IMR-90 (cell line): ENCODE measurements around the gene DCP1A. TPM values are rescaled to one million over a fixed set of nuclear protein-coding genes. Genes with fewer than 3 reads are reported as not detected.

ENCODE experiments used
- ATAC-seq: fragments of 200-7000 bp; cut with Tn5 transposase; 2 replicates; pipeline ENCODE4 v1.9.1; 2020; ENCODE audit warnings: low read depth, mild to moderate bottlenecking, moderate library complexity
- BruUV-seq: library from RNA; stranded (reverse); fragments of 400-500 nt; replicated peaks from 2 replicates; lab custom pipeline; 2021; lab: Mats Ljungman, UMichigan
- CTCF ChIA-PET: fragments of 300-600 bp; formaldehyde crosslinking; extraction: SDS; loops from one replicate; lab custom pipeline; 2021; ENCODE audit warnings: antibody characterized with exemption; lab: Yijun Ruan, JAX
- POLR2A ChIA-PET: fragments of 300-600 bp; sonication (Branson Sonifier 250); formaldehyde crosslinking; loops from one replicate; lab custom pipeline; 2022; ENCODE audit warnings: antibody characterized with exemption; ENCODE audit not compliant: unreplicated experiment; lab: Charles Lee
- DNase-seq: peaks from one replicate; pipeline ENCODE4 v3.0.0; 2013
- H2AFZ ChIP-seq: replicated peaks from 2 replicates; pipeline ENCODE3; 2013; ENCODE audit warnings: low read length, mild to moderate bottlenecking; ENCODE audit not compliant: poor library complexity
- H2AK5ac ChIP-seq: 2 replicates; pipeline ENCODE4 v1.6.1; 2013; ENCODE audit warnings: low read depth, low read length, inconsistent platforms
- H2AK9ac ChIP-seq: replicated peaks from 2 replicates; pipeline ENCODE3; 2013; ENCODE audit warnings: mild to moderate bottlenecking, low read depth, low read length, moderate library complexity; ENCODE audit not compliant: poor library complexity
- H2BK120ac ChIP-seq: 2 replicates; pipeline ENCODE4 v1.6.1; 2013; ENCODE audit warnings: low read depth, low read length, inconsistent platforms
- H2BK15ac ChIP-seq: 3 replicates; pipeline ENCODE4 v1.6.1; 2013; ENCODE audit warnings: low read depth, low read length, inconsistent platforms
- H2BK20ac ChIP-seq: 2 replicates; pipeline ENCODE4 v1.6.1; 2013; ENCODE audit warnings: low read depth, mild to moderate bottlenecking, inconsistent platforms, low read length, moderate library complexity
- H2BK5ac ChIP-seq: 2 replicates; pipeline ENCODE4 v1.6.1; 2013; ENCODE audit warnings: mild to moderate bottlenecking, low read depth, low read length, inconsistent platforms; ENCODE audit not compliant: poor library complexity, severe bottlenecking
- H3K14ac ChIP-seq: replicated peaks from 2 replicates; pipeline ENCODE4 v1.6.1; 2013; ENCODE audit warnings: low read depth, low read length, inconsistent platforms
- H3K18ac ChIP-seq: 2 replicates; pipeline ENCODE4 v1.6.1; 2013; ENCODE audit warnings: low read depth, low read length, control low read depth
- H3K23ac ChIP-seq: 2 replicates; pipeline ENCODE4 v1.6.1; 2013; ENCODE audit warnings: low read depth, low read length, inconsistent platforms
- H3K27ac ChIP-seq: 2 replicates; pipeline ENCODE4 v1.5.1; 2013; ENCODE audit warnings: mild to moderate bottlenecking, control low read depth, low read length; ENCODE audit not compliant: insufficient read depth
- H3K27me3 ChIP-seq: 2 replicates; pipeline ENCODE4 v1.6.1; 2013; ENCODE audit warnings: low read length; ENCODE audit not compliant: control insufficient read depth, insufficient read depth
- H3K36me3 ChIP-seq: 2 replicates; pipeline ENCODE4 v1.6.1; 2013; ENCODE audit warnings: low read length, mixed read lengths; ENCODE audit not compliant: control insufficient read depth, insufficient read depth
- H3K4ac ChIP-seq: 2 replicates; pipeline ENCODE4 v1.6.1; 2013; ENCODE audit warnings: low read depth, low read length, inconsistent platforms
- H3K4me1 ChIP-seq: 2 replicates; pipeline ENCODE4 v1.6.1; 2013; ENCODE audit warnings: low read length, mixed read lengths; ENCODE audit not compliant: control insufficient read depth, insufficient read depth
- H3K4me2 ChIP-seq: 2 replicates; pipeline ENCODE4 v1.6.1; 2013; ENCODE audit warnings: low read depth, mild to moderate bottlenecking, control low read depth, low read length, moderate library complexity
- H3K4me3 ChIP-seq: 2 replicates; pipeline ENCODE4 v1.5.1; 2013; ENCODE audit warnings: low read depth, mild to moderate bottlenecking, control low read depth, low read length, moderate library complexity; ENCODE audit not compliant: insufficient read depth
- H3K56ac ChIP-seq: 2 replicates; pipeline ENCODE4 v1.6.1; 2013; ENCODE audit warnings: low read length, inconsistent platforms; ENCODE audit not compliant: insufficient read depth; ENCODE audit errors: extremely low read depth
- H3K79me1 ChIP-seq, 2 experiments: 2 replicates each; pipeline ENCODE4 v1.6.1; 2013; ENCODE audit warnings: low read length in 2 of 2, inconsistent platforms in 1 of 2, low read depth in 1 of 2
- H3K9ac ChIP-seq: 2 replicates; pipeline ENCODE4 v1.6.1; 2013; ENCODE audit warnings: low read depth, low read length, control low read depth
- H3K9me1 ChIP-seq: 2 replicates; pipeline ENCODE4 v1.6.1; 2013; ENCODE audit warnings: low read length, inconsistent platforms; ENCODE audit not compliant: insufficient read depth
- H3K9me3 ChIP-seq: 2 replicates; pipeline ENCODE4 v1.6.1; 2013; ENCODE audit warnings: low read length; ENCODE audit not compliant: control insufficient read depth, insufficient read depth
- H4K20me1 ChIP-seq: 2 replicates; pipeline ENCODE4 v1.6.1; 2013; ENCODE audit warnings: low read length, inconsistent platforms; ENCODE audit not compliant: insufficient read depth
- H4K5ac ChIP-seq: 2 replicates; pipeline ENCODE4 v1.6.1; 2013; ENCODE audit warnings: mild to moderate bottlenecking, low read depth, low read length, control low read depth
- H4K8ac ChIP-seq, 2 experiments: 2 replicates each; pipeline ENCODE4 v1.6.1; 2013; ENCODE audit warnings: low read depth in 2 of 2, low read length in 2 of 2, control low read depth in 1 of 2, inconsistent platforms in 1 of 2
- H4K91ac ChIP-seq: 2 replicates; pipeline ENCODE4 v1.6.1; 2013; ENCODE audit warnings: low read depth, low read length, inconsistent platforms; ENCODE audit not compliant: insufficient read depth
- BHLHE40 ChIP-seq: fragments of 150-350 bp; IDR thresholded peaks from 2 replicates; pipeline ENCODE4 v1.6.1; 2016; ENCODE audit warnings: mild to moderate bottlenecking, low read depth, low read length
- CEBPB ChIP-seq: IDR thresholded peaks from 2 replicates; pipeline ENCODE4 v1.6.1; 2012; ENCODE audit warnings: low read depth, low read length, improper control_type of control experiment
- CHD1 ChIP-seq: IDR thresholded peaks from 2 replicates; pipeline ENCODE4 v1.6.1; 2012; ENCODE audit warnings: low read depth, low read length, improper control_type of control experiment
- CTCF ChIP-seq: conservative IDR thresholded peaks from 2 replicates; pipeline ENCODE4 v1.5.1; 2012; ENCODE audit warnings: mild to moderate bottlenecking, low read depth, low read length, improper control_type of control experiment
- ELK1 ChIP-seq: fragments of 150-350 bp; IDR thresholded peaks from 2 replicates; pipeline ENCODE4 v1.6.1; 2016; ENCODE audit warnings: low read depth, mild to moderate bottlenecking, low read length, moderate library complexity, borderline replicate concordance
- FOS ChIP-seq: fragments of 150-350 bp; IDR thresholded peaks from 2 replicates; pipeline ENCODE4 v1.6.1; 2016; ENCODE audit warnings: low read depth, low read length
- MAFK ChIP-seq: IDR thresholded peaks from 2 replicates; pipeline ENCODE4 v1.6.1; 2012; ENCODE audit warnings: low read depth, low read length, improper control_type of control experiment
- MAZ ChIP-seq: IDR thresholded peaks from 2 replicates; pipeline ENCODE4 v1.6.1; 2012; ENCODE audit warnings: low read depth, mild to moderate bottlenecking, low read length, improper control_type of control experiment, moderate library complexity, borderline replicate concordance
- MXI1 ChIP-seq: IDR thresholded peaks from 2 replicates; pipeline ENCODE4 v1.6.1; 2012; ENCODE audit warnings: low read depth, mild to moderate bottlenecking, low read length, moderate library complexity, borderline replicate concordance
- NFE2L2 ChIP-seq: fragments of 150-350 bp; IDR thresholded peaks from 2 replicates; pipeline ENCODE4 v1.6.1; 2016; ENCODE audit warnings: low read depth, mild to moderate bottlenecking, low read length
- POLR2A ChIP-seq: IDR thresholded peaks from 2 replicates; pipeline ENCODE4 v1.6.1; 2012; ENCODE audit warnings: mild to moderate bottlenecking, low read depth, low read length
- RAD21 ChIP-seq: IDR thresholded peaks from 2 replicates; pipeline ENCODE4 v1.6.1; 2012; ENCODE audit warnings: low read length, improper control_type of control experiment
- RCOR1 ChIP-seq: IDR thresholded peaks from 2 replicates; pipeline ENCODE4 v1.6.1; 2012; ENCODE audit warnings: mild to moderate bottlenecking, low read length, improper control_type of control experiment; ENCODE audit not compliant: insufficient replicate concordance
- RFX5 ChIP-seq: IDR thresholded peaks from 2 replicates; pipeline ENCODE4 v1.8.0; 2012; ENCODE audit warnings: low read depth, mild to moderate bottlenecking, low read length, moderate library complexity
- SMC3 ChIP-seq: fragments of 150-350 bp; IDR thresholded peaks from 2 replicates; pipeline ENCODE4 v1.6.1; 2016; ENCODE audit warnings: low read depth, mild to moderate bottlenecking, antibody characterized with exemption, low read length, moderate library complexity
- USF2 ChIP-seq: fragments of 150-350 bp; IDR thresholded peaks from 2 replicates; pipeline ENCODE4 v1.6.1; 2017; ENCODE audit warnings: mild to moderate bottlenecking, antibody characterized with exemption, low read length, low read depth
- dilution Hi-C: fragments of 300-500 bp; cut with HindIII; formaldehyde crosslinking; loops from one replicate; pipeline ENCODE4 v1.14.3; 2018; ENCODE audit warnings: low sequenced_read_pairs; ENCODE audit not compliant: unreplicated experiment
- in situ Hi-C: fragments of 300-500 bp; cut with MboI; formaldehyde crosslinking; loops from 3 replicates; pipeline ENCODE4 v1.14.3; 2019; ENCODE audit warnings: low sequenced_read_pairs, inconsistent platforms, mixed read lengths
- intact Hi-C: fragments of 100-400 bp; cut with micrococcal nuclease; formaldehyde crosslinking; loops from 2 replicates; pipeline ENCODE4 v1.10.0; 2022
- polyA plus RNA-seq, 3 experiments: library from polyadenylated mRNA; depleted of rRNA; stranded (reverse); fragments of >200 nt; gene quantifications; 2 replicates each; pipeline ENCODE4 v1.2.3, GENCODE V29; 2012; ENCODE audit warnings: low replicate concordance in 1 of 3
- total RNA-seq: library from RNA; depleted of rRNA; stranded (reverse); fragments of >200 nt; gene quantifications from 2 replicates; pipeline ENCODE4 v1.2.3, GENCODE V29; 2012

Gene DCP1A
- total and polyA plus RNA-seq, 2 of the 4 experiments (the other 2 are of a cell fraction), result 13.2 to 30.1 TPM

GRCh38 chr3:53267766-53268165 lies 79.6 kb downstream of the DCP1A start:
- peaks cover 0 to 10% of the 10 kb centered on the region in 2 experiments; a peak in 2 of 4 replicates for H3K79me1 ChIP-seq
- H2BK15ac ChIP-seq, result peak overlapping the region; percentile 56; the same call in 1 of the 3 replicates
- H2BK20ac ChIP-seq, result peak overlapping the region; percentile 92; the same call in 1 of the 2 replicates
- peak overlapping the region; percentile 35 for H3K18ac ChIP-seq
- peak overlapping the region; percentile 93 for H2BK120ac ChIP-seq
- BruUV-seq, result no TSS peak
- peak overlapping the region; percentile 76 for H3K4ac ChIP-seq
- peak overlapping the region; percentile 48 for H2AFZ ChIP-seq
- H3K9me3 ChIP-seq, result no peaks in the 10 kb centered on the region
- no peaks in the 10 kb centered on the region for H4K20me1 ChIP-seq
- H2BK5ac ChIP-seq, result peak overlapping the region; percentile 41
- H3K36me3 ChIP-seq, result no peaks in the 10 kb centered on the region
- no peaks in the 10 kb centered on the region for H3K27me3 ChIP-seq
- ATAC-seq (no peak), DNase-seq (no peak)
- H3K9ac ChIP-seq, result no peak overlapping the region
- no peak overlapping the region for H3K27ac ChIP-seq
- dilution Hi-C loops (no loop called here), intact Hi-C loops (no loop called here), in situ Hi-C loops (no loop called here)
- H2AK9ac ChIP-seq, result no peak overlapping the region
- H3K14ac ChIP-seq, result no peak overlapping the region
- peak overlapping the region; percentile 32; the same call in 1 of the 2 replicates for H4K91ac ChIP-seq
- TF ChIP-seq BHLHE40 (no peak), USF2 (no peak), POLR2A (no peak), CEBPB (no peak), CTCF (no peak), FOS (no peak), RFX5 (no peak), MAZ (no peak), RAD21 (no peak), NFE2L2 (no peak), RCOR1 (no peak), CHD1 (no peak), SMC3 (no peak), MAFK (no peak), ELK1 (no peak), MXI1 (no peak)
- peak overlapping the region; percentile 32 for H4K5ac ChIP-seq
- H4K8ac ChIP-seq, result peak overlapping the region in 1 of 2 experiments; percentile 18; a peak in 1 of 4 replicates
- peaks cover 11% of the 10 kb centered on the region for H3K4me1 ChIP-seq
- H3K23ac ChIP-seq, result peak overlapping the region; percentile 1; the same call in 1 of the 2 replicates
- H3K4me2 ChIP-seq, result no peak overlapping the region
- ChIA-PET POLR2A (no interaction called here), CTCF (no interaction called here)
- peaks cover 9% of the 10 kb centered on the region; the same call in 1 of the 2 replicates for H3K9me1 ChIP-seq
- H2AK5ac ChIP-seq, result no peak overlapping the region
- no peak overlapping the region for H3K56ac ChIP-seq
- H3K4me3 ChIP-seq, result no peak overlapping the region
